ENCODE measurements around the gene RASL10A. TPM values are rescaled to one million over a fixed set of nuclear protein-coding genes. Genes with fewer than 3 reads are reported as not detected.

The RASL10A gene
- polyA plus RNA-seq, 3 donors = 0.35 to 2.1 (median 0.50) TPM

GRCh38 chr22:29316141-29316828, 788 bp upstream of the RASL10A start:
- Mint-ChIP-seq H3K4me3 (peak overlapping the region; percentile 9 to 78), H3K27ac (no peak overlapping the region), H3K4me1 (peaks cover 30% of the 10 kb centered on the region), H3K27me3 (ENCODE audit: low read depth in 3 of 3) (peaks cover 43 to 61% (median 55%) of the 10 kb centered on the region in 3 donors), H3K9me3 (peaks cover 4 to 36% (median 24%) of the 10 kb centered on the region in 7 donors), H3K36me3 (peaks cover 13 to 19% of the 10 kb centered on the region in 2 donors)
- Histone ChIP-seq H3K9ac (ENCODE audit: insufficient read depth, low read length, poor library complexity, severe bottlenecking) (no peak overlapping the region), H3K27ac (ENCODE audit: low read depth in 1 of 2, low read length in 2 of 2) (no peak overlapping the region), H4K20me1 (ENCODE audit: insufficient read depth, low read length) (no peaks in the 10 kb centered on the region), H3K4me3 (replicated peaks in 1 of 3; ENCODE audit: low read depth in 2 of 3, low read length in 3 of 3) (no peak overlapping the region), H3K4me1 (ENCODE audit: control insufficient read depth in 1 of 2, insufficient read depth in 2 of 2, low read length in 2 of 2) (peaks cover 26 to 44% of the 10 kb centered on the region in 2 donors), H3K9me3 (replicated peaks in 1 of 2; ENCODE audit: control insufficient read depth in 1 of 2, insufficient read depth in 1 of 2, low read length in 2 of 2) (peaks cover 4 to 18% of the 10 kb centered on the region in 2 donors), H3K4me2 (replicated peaks; ENCODE audit: extremely low read depth, low read length, poor library complexity, severe bottlenecking) (no peak overlapping the region), H3K27me3 (ENCODE audit: control insufficient read depth in 2 of 2, insufficient read depth in 2 of 2, low read length in 2 of 2) (peaks cover 31 to 48% of the 10 kb centered on the region in 2 donors), H2AFZ (ENCODE audit: insufficient read depth, low read depth, low read length, poor library complexity, severe bottlenecking) (no peak overlapping the region), H3K36me3 (replicated peaks in 1 of 2; ENCODE audit: control insufficient read depth in 1 of 2, insufficient read depth in 2 of 2, low read length in 2 of 2) (no peaks in the 10 kb centered on the region), H3K79me2 (ENCODE audit: insufficient read depth, low read length) (no peaks in the 10 kb centered on the region)
- intact Hi-C loops (cut with micrococcal nuclease) = no loop called here
- no peak for TF ChIP-seq CTCF (IDR thresholded peaks at IDR 0.05)
- 46% methylated on average over 7 of the region's 18 CpGs for WGBS (ENCODE audit: insufficient coverage)
- DNase-seq = no peak

- H3K4me1 ChIP-seq (ENCODE audit: control insufficient read depth in 1 of 2, insufficient read depth in 2 of 2, low read length in 2 of 2) = peaks cover 37 to 59% of the 10 kb centered on the region in 2 donors
- peak in 1 of 3 donors; percentile 19 for DNase-seq
- H3K27ac ChIP-seq (ENCODE audit: low read depth in 1 of 2, low read length in 2 of 2) = no peak overlapping the region
- peak overlapping the region in 1 of 3 experiments; percentile 44 for H3K4me3 ChIP-seq (replicated peaks in 1 of 3; ENCODE audit: low read depth in 2 of 3, low read length in 3 of 3)
- H3K27me3 ChIP-seq (ENCODE audit: control insufficient read depth in 2 of 2, insufficient read depth in 2 of 2, low read length in 2 of 2) = peaks cover 31 to 48% of the 10 kb centered on the region in 2 donors
- H3K36me3 Mint-ChIP-seq = peaks cover 16 to 19% of the 10 kb centered on the region in 2 donors
- no peaks in the 10 kb centered on the region for H3K79me2 ChIP-seq (ENCODE audit: insufficient read depth, low read length)
- peaks cover 4 to 36% (median 24%) of the 10 kb centered on the region in 7 donors for H3K9me3 Mint-ChIP-seq
- intact Hi-C loops (cut with micrococcal nuclease) = loop anchor here in 1 of 2 donors (5.0 kb wide), 1 partner anchor 73 kb away; the partner anchor contains the start of gene AP1B1
- no peak for TF ChIP-seq CTCF (IDR thresholded peaks at IDR 0.05)
- peak overlapping the region; percentile 64 to 84 for H3K4me3 Mint-ChIP-seq
- H3K27me3 Mint-ChIP-seq (ENCODE audit: low read depth in 3 of 3) = peaks cover 43 to 63% (median 56%) of the 10 kb centered on the region in 3 donors
- H3K9me3 ChIP-seq (replicated peaks in 1 of 2; ENCODE audit: control insufficient read depth in 1 of 2, insufficient read depth in 1 of 2, low read length in 2 of 2) = peaks cover 4 to 18% of the 10 kb centered on the region in 2 donors
- H3K4me1 Mint-ChIP-seq = peaks cover 42% of the 10 kb centered on the region
- peak overlapping the region in 4 of 7 donors; percentile 13 to 80 (median 60) for H3K27ac Mint-ChIP-seq
- no peaks in the 10 kb centered on the region for H3K36me3 ChIP-seq (replicated peaks in 1 of 2; ENCODE audit: control insufficient read depth in 1 of 2, insufficient read depth in 2 of 2, low read length in 2 of 2)
- no peak overlapping the region for H2AFZ ChIP-seq (ENCODE audit: insufficient read depth, low read depth, low read length, poor library complexity, severe bottlenecking)
- H3K4me2 ChIP-seq (replicated peaks; ENCODE audit: extremely low read depth, low read length, poor library complexity, severe bottlenecking) = peak overlapping the region; percentile 67
- H3K9ac ChIP-seq (ENCODE audit: insufficient read depth, low read length, poor library complexity, severe bottlenecking) = peak overlapping the region; percentile 21
- WGBS (ENCODE audit: insufficient coverage) = 3% methylated on average over 66 of the region's 69 CpGs
- no peaks in the 10 kb centered on the region for H4K20me1 ChIP-seq (ENCODE audit: insufficient read depth, low read length)
These were observed 786 bp downstream of the RASL10A start for GRCh38 chr22:29314537-29315285.
